UCSD-AML1 (cell line): ENCODE measurements around the gene LSM5.
A peak's percentile ranks its signal among the peaks of the same experiment; 100 is the strongest.

Experiments
- DNase-seq: peaks from one replicate; lab custom pipeline; 2025; ENCODE audit not compliant: unreplicated experiment; lab: John Stamatoyannopoulos, UW

Gene LSM5

DNA sequence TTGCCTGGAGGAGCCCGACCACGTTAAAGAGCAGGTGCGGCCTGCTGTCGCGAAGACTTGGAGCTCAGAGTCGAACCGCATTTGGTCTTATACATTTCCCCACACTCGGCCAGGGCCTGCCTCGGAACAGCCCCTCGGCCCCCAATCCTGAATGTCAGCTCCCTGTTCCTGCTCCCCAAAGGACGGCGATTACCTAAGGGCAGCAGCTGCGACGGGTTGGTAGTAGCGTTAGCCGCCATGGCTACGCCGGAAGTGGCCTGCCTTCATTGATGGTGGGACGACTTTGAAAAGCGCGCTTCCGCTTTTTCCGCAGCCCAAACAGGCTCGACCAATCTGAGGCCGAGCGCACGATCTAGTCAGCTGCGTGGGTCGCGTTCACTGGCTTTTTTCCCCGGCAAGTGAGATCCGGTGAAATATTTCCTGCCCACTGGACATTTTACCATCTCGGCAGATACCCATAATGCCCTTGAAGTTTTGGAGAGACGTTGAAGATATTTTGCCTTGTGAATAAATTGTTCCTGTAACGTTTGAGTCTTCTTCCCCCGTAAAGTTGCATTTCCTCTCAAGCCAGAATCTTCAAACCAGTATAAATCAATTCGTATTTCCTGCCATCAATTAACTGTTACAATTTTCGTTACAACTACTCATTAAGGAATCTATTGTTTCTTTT is at the start of gene LSM5:
TSS of gene LSM5 (minus strand) at position 254 of the 670 bp plus-strand sequence. CDS start at position 239, 15 bp downstream.
- peak; percentile 82 for DNase-seq

- no peak for DNase-seq
Observed at GRCh38 chr7:32539366-32539765, 49.2 kb upstream of the LSM5 start.

DNA sequence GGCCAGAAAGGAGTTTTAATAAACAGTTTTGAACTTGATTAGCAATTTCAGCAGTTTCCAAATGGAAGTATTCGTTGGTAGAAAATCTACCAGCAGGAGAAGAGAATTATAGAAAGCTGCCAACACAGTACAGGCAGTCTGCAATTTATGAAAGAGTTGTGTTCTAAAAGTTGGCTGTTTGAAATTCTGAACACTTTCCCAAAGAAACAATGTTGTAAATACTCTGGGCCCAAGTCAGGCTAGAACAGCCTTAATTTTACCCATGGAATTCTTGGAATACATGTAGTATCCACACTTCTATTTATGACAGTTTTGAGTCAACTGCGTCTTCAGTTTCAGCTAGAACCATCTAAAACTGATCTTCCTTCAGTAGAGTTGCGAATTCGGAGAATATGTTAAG is 47.6 kb upstream of the LSM5 start:
- no peak for DNase-seq

GRCh38 chr7:32536585-32536984 is 46.4 kb upstream of the LSM5 start:
- DNase-seq: no peak

DNA sequence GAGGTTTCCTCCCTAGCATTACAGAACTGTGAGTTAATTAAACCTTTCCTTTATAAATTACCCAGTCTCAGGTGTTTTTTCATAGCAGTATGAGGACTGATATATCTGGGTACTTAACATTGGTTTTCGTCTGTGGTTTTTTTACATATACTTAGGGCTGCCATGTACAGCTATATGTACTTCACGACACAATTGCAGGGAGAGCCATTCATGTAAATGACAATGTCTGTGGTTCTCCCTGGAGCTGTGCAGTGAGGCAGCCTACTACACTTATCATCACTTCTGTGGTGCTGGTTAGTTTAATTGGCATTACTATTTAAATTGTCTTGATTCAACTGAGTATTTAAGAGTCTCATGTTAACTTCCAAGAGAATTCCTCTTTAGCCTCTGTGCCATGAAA is 45.8 kb upstream of the LSM5 start:
- DNase-seq: no peak

DNA sequence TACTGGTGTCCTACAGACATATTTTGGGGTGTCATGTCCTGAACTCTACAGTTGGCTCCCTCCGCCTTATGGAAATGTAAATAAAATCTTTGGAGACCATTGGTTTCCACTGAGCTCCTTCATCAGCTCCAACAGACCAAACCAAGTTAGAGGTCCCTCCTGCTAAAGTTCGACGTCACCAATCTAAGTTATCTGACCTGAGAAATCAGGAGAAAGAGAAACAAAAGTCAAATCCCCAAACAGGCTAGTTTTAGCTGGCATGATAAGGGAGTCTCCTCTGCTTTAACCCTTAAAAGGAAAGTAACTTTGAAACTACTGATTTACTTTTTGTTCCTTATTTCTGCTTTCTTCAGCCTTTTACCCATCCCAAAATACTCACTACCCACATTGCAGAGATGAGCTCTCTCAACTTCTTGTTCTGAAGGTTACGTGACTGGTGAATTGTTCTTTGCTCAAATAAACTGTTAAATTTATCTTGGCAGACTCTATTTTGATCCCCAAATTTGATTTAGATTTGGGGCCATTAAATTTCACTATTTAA is 45.1 kb upstream of the LSM5 start:
- no peak for DNase-seq

DNA sequence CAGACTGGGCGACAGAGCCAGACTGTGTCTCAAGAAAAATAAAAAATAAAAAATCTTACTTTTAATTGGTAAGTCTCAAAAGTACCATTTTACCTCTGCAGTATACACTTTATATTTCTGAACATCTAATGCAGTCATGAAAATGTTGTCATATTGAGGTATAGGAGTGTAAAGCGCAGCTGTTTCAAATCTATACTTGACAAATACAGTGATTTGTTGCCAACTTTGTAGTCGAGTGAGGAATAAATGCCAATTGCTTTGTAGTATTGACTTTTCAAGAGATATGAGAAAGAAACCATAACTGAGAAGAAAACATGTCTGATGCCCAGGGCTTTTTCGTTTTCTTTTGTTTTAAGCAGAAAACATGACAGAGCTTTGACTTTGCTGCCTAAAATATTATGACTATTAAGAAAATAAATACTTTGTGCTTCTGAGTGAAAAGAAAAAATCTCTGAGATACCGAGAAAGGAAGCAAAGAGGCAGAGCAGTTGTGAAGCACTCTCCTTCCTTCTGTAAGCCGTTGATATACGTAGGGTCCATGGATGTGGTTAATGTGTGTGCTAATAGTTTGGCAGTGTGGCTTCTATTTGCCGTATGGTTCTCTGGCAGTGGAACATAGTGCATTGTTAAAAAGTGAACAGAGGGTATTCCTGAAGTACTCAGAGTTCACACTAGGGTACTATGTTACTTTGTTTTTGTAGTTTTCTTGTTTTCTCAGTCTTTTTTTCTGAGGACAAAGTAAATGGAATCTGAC is 43.3 kb upstream of the LSM5 start:
- no peak for DNase-seq

GRCh38 chr7:32532716-32533115 is 42.5 kb upstream of the LSM5 start:
- DNase-seq: no peak

- DNase-seq: no peak
Observed at GRCh38 chr7:32532086-32532485, 41.9 kb upstream of the LSM5 start.

- no peak for DNase-seq
Observed at GRCh38 chr7:32531402-32531801, 41.2 kb upstream of the LSM5 start.

- no peak for DNase-seq
Observed at GRCh38 chr7:32525839-32526238, 35.7 kb upstream of the LSM5 start.

DNA sequence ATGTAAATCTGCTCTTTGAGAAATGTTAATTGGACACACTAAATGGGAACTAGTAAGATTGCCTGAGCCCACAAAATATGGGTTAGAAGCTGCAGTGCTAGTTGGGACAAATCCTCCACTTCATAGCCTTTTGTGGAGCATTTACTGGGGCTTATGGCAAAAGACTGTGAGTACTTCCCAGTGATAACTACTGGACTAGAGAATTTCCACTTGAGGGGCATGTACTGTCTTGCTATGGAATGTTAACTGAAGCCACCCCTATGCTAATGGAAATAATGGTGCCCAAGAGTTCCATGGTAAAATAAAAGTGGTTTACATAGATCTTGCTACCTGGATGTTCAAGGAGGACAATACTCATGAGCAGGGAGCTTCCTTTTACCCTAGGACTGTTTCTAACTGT is 34.5 kb upstream of the LSM5 start:
- no peak for DNase-seq

GRCh38 chr7:32522746-32523530 is 32.8 kb upstream of the LSM5 start:
- DNase-seq: no peak

DNA sequence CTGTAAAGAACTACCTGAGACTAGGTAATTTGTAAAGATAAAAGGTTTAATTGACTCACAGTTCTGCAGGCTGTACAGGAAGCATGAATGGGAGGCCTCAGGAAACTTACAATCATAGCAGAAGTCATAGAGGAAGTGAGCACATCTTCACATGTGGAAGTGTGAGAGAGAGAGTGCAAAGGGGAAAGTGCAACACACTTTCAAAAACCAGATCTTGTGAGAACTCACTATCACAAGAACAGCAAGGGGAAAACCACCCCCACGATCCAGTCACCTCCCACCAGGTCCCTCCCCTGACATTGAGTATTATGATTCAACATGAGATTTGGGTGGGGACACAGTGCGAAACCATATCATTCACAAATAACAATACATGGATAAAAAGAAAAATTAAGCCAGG is 29.6 kb upstream of the LSM5 start:
- no peak for DNase-seq

DNA sequence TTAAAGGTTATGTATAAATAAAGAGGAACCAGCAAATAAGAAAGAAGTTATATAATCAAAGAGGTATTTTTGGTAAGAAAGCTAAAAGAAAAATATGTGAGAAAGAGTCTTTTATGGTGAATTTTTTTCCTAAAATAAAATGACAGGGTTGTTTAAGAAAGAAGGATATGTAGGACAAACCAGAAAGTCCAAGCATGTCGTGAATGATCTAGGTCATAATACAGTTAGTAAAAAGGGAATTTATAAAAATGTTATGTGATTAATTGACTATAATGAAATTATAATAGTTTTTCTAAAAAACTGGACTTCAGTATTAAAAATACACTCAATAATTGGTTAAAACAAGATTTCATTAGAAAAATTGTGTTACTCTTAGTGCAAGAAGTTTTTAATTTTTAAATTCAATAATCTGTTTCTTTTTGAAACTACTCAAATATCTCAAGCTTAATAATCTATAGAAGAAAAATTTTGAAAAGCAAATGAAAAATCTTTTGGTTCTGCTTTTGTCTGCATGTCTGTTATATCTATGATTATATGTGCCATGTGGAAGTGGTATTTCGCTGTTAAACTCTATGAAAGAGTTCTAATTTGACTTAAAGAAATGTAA is 28.5 kb upstream of the LSM5 start:
- DNase-seq: no peak

DNA sequence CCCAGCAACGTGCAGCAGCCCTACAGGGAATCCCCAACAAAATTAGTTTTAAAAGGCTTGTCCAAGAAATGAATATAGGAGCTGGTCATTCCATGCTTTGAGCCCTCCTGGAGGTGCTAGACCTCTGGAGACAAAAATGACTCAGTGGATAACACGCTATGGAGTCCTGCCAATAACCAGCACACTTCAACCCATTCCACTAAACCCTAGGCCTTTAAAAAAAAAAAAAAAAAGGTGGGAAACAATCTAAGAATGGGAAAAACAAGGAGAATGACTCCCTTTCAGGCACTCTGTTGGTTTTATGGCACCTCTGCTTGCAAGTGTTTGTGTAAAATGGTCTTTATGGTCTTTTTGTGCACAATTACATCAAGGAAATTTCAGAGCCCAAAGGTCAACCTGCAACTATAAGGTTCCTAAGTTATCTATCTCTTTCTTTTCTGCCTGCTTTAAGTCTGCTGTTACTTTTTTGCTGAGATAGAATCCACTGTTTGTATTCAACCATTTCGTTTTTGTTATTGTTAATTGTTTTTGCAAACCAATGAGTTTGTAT is 26.4 kb upstream of the LSM5 start:
- no peak for DNase-seq

GRCh38 chr7:32515890-32516550 is 25.8 kb upstream of the LSM5 start:
- no peak for DNase-seq

GRCh38 chr7:32513210-32513609 is 23.0 kb upstream of the LSM5 start:
- no peak for DNase-seq

- DNase-seq: no peak
Observed at GRCh38 chr7:32511791-32512190, 21.6 kb upstream of the LSM5 start.

GRCh38 chr7:32507414-32507813 is 17.2 kb upstream of the LSM5 start:
- DNase-seq: no peak
